GM21447 (cell line): ENCODE results near the gene SUN5.

ENCODE experiments used
- ATAC-seq: cut with Tn5 transposase; IDR thresholded peaks from one replicate; pipeline ENCODE4 v1.9.1; 2021; ENCODE audit not compliant: unreplicated experiment

The SUN5 gene

GRCh38 chr20:33014336-33015113, 10.3 kb upstream of the SUN5 start:
- ATAC-seq, result no peak

- no peak for ATAC-seq
Observed at GRCh38 chr20:33013701-33014326, 9.6 kb upstream of the SUN5 start.

GRCh38 chr20:33012327-33013189, 8.3 kb upstream of the SUN5 start:
- ATAC-seq, result no peak

- ATAC-seq, result no peak
Observed at GRCh38 chr20:33010674-33011449, 6.6 kb upstream of the SUN5 start.

GRCh38 chr20:33010133-33010504, 5.9 kb upstream of the SUN5 start:
- ATAC-seq, result no peak

- ATAC-seq, result no peak
Observed at GRCh38 chr20:33009214-33010132, 5.2 kb upstream of the SUN5 start.

- no peak for ATAC-seq
Observed at GRCh38 chr20:33008336-33009213, 4.3 kb upstream of the SUN5 start.

- no peak for ATAC-seq
Observed at GRCh38 chr20:33007376-33008335, 3.4 kb upstream of the SUN5 start, which contains the start of gene BPIFB2. Gene BPIFB2, plus strand, starts transcription at chr20:33007704. Its CDS starts 871 bp downstream, at chr20:33008575.

GRCh38 chr20:33006776-33007375, 2.6 kb upstream of the SUN5 start:
- no peak for ATAC-seq

- no peak for ATAC-seq
Observed at GRCh38 chr20:33005908-33006775, 1.9 kb upstream of the SUN5 start.

GRCh38 chr20:33005132-33005566, 916 bp upstream of the SUN5 start:
- ATAC-seq, result no peak

GRCh38 chr20:33002087-33002808, 2.0 kb downstream of the SUN5 start:
- ATAC-seq, result no peak

GRCh38 chr20:33000802-33001466, 3.3 kb downstream of the SUN5 start:
- no peak for ATAC-seq

- no peak for ATAC-seq
Observed at GRCh38 chr20:32999603-33000250, 4.5 kb downstream of the SUN5 start.

GRCh38 chr20:32997431-32997830, 6.8 kb downstream of the SUN5 start:
- no peak for ATAC-seq
